Measurements from ENCODE around the gene TP53BP2.

The TP53BP2 gene

GRCh38 chr1:223759273-223759672 lies 86.5 kb downstream of the TP53BP2 start:
- Mint-ChIP-seq H3K9me3 (no peaks in the 10 kb centered on the region), H3K4me3 (no peak overlapping the region), H3K27ac (peak overlapping the region; percentile 76), H3K36me3 (peaks cover 99% of the 10 kb centered on the region), H3K4me1 (no peaks in the 10 kb centered on the region)
- DNase-seq (ENCODE audit: low spot score in 2 of 2) (no peak), ATAC-seq (no peak)

GRCh38 chr1:223758734-223759133 lies 87.0 kb downstream of the TP53BP2 start:
- peak overlapping the region; percentile 76 for H3K27ac Mint-ChIP-seq
- peaks cover 99% of the 10 kb centered on the region for H3K36me3 Mint-ChIP-seq
- ATAC-seq (no peak), DNase-seq (ENCODE audit: low spot score in 2 of 2) (no peak)
- no peaks in the 10 kb centered on the region for H3K9me3 Mint-ChIP-seq
- no peak overlapping the region for H3K4me3 Mint-ChIP-seq
- no peaks in the 10 kb centered on the region for H3K4me1 Mint-ChIP-seq

- no peak for DNase-seq (ENCODE audit: low spot score in 2 of 2)
- Mint-ChIP-seq H3K4me1 (no peaks in the 10 kb centered on the region), H3K27ac (no peak overlapping the region), H3K4me3 (no peak overlapping the region), H3K9me3 (no peaks in the 10 kb centered on the region), H3K36me3 (peaks cover 99% of the 10 kb centered on the region)
- ATAC-seq = no peak
Observed at GRCh38 chr1:223756806-223757700, 88.7 kb downstream of the TP53BP2 start.

- no peak for ATAC-seq
- H3K27ac Mint-ChIP-seq = peak overlapping the region; percentile 66
- DNase-seq (ENCODE audit: low spot score in 2 of 2) = no peak
- H3K4me3 Mint-ChIP-seq = no peak overlapping the region
- no peaks in the 10 kb centered on the region for H3K9me3 Mint-ChIP-seq
- H3K4me1 Mint-ChIP-seq = no peaks in the 10 kb centered on the region
- H3K36me3 Mint-ChIP-seq = peaks cover 99% of the 10 kb centered on the region
Observed at GRCh38 chr1:223755992-223756775, 89.6 kb downstream of the TP53BP2 start.

GRCh38 chr1:223755432-223755792 lies 90.3 kb downstream of the TP53BP2 start:
- ATAC-seq = no peak

GRCh38 chr1:223754681-223755431 lies 90.9 kb downstream of the TP53BP2 start:
- Mint-ChIP-seq H3K4me3 (no peak overlapping the region), H3K9me3 (no peaks in the 10 kb centered on the region), H3K36me3 (peaks cover 100% of the 10 kb centered on the region), H3K27ac (peak overlapping the region; percentile 66), H3K4me1 (no peaks in the 10 kb centered on the region)
- no peak for DNase-seq (ENCODE audit: low spot score in 2 of 2)
- ATAC-seq = no peak

More at GRCh38 chr1:223755432-223755792, 90.3 kb downstream of the TP53BP2 start:
- peaks cover 100% of the 10 kb centered on the region for H3K36me3 Mint-ChIP-seq
- no peak overlapping the region for H3K4me3 Mint-ChIP-seq
- no peaks in the 10 kb centered on the region for H3K9me3 Mint-ChIP-seq
- H3K4me1 Mint-ChIP-seq = no peaks in the 10 kb centered on the region
- peak overlapping the region; percentile 66 for H3K27ac Mint-ChIP-seq
- DNase-seq (ENCODE audit: low spot score in 2 of 2) = no peak

GRCh38 chr1:223752721-223753515 lies 92.8 kb downstream of the TP53BP2 start:
- Mint-ChIP-seq H3K9me3 (no peaks in the 10 kb centered on the region), H3K4me1 (peaks cover 9% of the 10 kb centered on the region), H3K27ac (peak overlapping the region; percentile 62), H3K36me3 (peaks cover 94% of the 10 kb centered on the region), H3K4me3 (no peak overlapping the region)
- DNase-seq (ENCODE audit: low spot score in 2 of 2) = no peak
- ATAC-seq = no peak

GRCh38 chr1:223751696-223752095 lies 94.1 kb downstream of the TP53BP2 start:
- no peaks in the 10 kb centered on the region for H3K9me3 Mint-ChIP-seq
- DNase-seq (ENCODE audit: low spot score in 2 of 2) (no peak), ATAC-seq (no peak)
- H3K36me3 Mint-ChIP-seq = peaks cover 92% of the 10 kb centered on the region
- no peak overlapping the region for H3K4me3 Mint-ChIP-seq
- H3K4me1 Mint-ChIP-seq = peaks cover 20% of the 10 kb centered on the region
- H3K27ac Mint-ChIP-seq = peak overlapping the region; percentile 50

GRCh38 chr1:223750730-223751570 lies 94.8 kb downstream of the TP53BP2 start:
- DNase-seq (ENCODE audit: low spot score in 2 of 2) (no peak), ATAC-seq (no peak)
- Mint-ChIP-seq H3K36me3 (peaks cover 92% of the 10 kb centered on the region), H3K4me3 (no peak overlapping the region), H3K27ac (peak overlapping the region; percentile 53), H3K4me1 (peaks cover 20% of the 10 kb centered on the region), H3K9me3 (no peaks in the 10 kb centered on the region)

GRCh38 chr1:223748773-223749733 lies 96.7 kb downstream of the TP53BP2 start:
- Mint-ChIP-seq H3K9me3 (no peaks in the 10 kb centered on the region), H3K4me1 (peaks cover 20% of the 10 kb centered on the region), H3K27ac (peak overlapping the region; percentile 80), H3K36me3 (peaks cover 88% of the 10 kb centered on the region), H3K4me3 (peak overlapping the region; percentile 69)
- DNase-seq (ENCODE audit: low spot score in 2 of 2) (peak; percentile 64 to 81), ATAC-seq (peak; percentile 69)

GRCh38 chr1:223748405-223748772 lies 97.4 kb downstream of the TP53BP2 start:
- Mint-ChIP-seq H3K4me3 (peak overlapping the region; percentile 69), H3K9me3 (no peaks in the 10 kb centered on the region), H3K27ac (peak overlapping the region; percentile 26), H3K36me3 (peaks cover 88% of the 10 kb centered on the region), H3K4me1 (peaks cover 27% of the 10 kb centered on the region)
- DNase-seq (ENCODE audit: low spot score in 2 of 2) (peak; percentile 12 to 60), ATAC-seq (peak; percentile 95)

- peak overlapping the region; percentile 69 for H3K4me3 Mint-ChIP-seq
Observed at GRCh38 chr1:223747838-223748335, 97.9 kb downstream of the TP53BP2 start.

GRCh38 chr1:223745731-223746130 lies 100.0 kb downstream of the TP53BP2 start:
- H3K9me3 Mint-ChIP-seq = no peaks in the 10 kb centered on the region
- H3K4me1 Mint-ChIP-seq = peaks cover 37% of the 10 kb centered on the region
- DNase-seq (ENCODE audit: low spot score in 2 of 2) = no peak
- peaks cover 71% of the 10 kb centered on the region for H3K36me3 Mint-ChIP-seq
- H3K4me3 Mint-ChIP-seq = no peak overlapping the region
- no peak for ATAC-seq
- H3K27ac Mint-ChIP-seq = no peak overlapping the region

More at GRCh38 chr1:223747838-223748335, 97.9 kb downstream of the TP53BP2 start:
- H3K4me1 Mint-ChIP-seq = peaks cover 32% of the 10 kb centered on the region
- no peaks in the 10 kb centered on the region for H3K9me3 Mint-ChIP-seq
- DNase-seq (ENCODE audit: low spot score in 2 of 2) = peak in 1 of 2 donors; percentile 60
- H3K27ac Mint-ChIP-seq = no peak overlapping the region
- H3K36me3 Mint-ChIP-seq = peaks cover 83% of the 10 kb centered on the region
- ATAC-seq = peak; percentile 78

All from stimulated activated effector memory CD8-positive, alpha-beta T cell treated with anti-CD3 and anti-CD28 coated beads, Interleukin-12 subunit alpha, Interleukin-12 subunit beta, amount 100 ng/mL, for 72 hours (primary cell).